ENCODE measurements around the gene LRRC8E. TPM values are rescaled to one million over a fixed set of nuclear protein-coding genes. Genes with fewer than 3 reads are reported as not detected.

The LRRC8E gene
- total RNA-seq, 4 donors from 2014 or later = 0.15 to 2.1 TPM; not detected in 2

DNA sequence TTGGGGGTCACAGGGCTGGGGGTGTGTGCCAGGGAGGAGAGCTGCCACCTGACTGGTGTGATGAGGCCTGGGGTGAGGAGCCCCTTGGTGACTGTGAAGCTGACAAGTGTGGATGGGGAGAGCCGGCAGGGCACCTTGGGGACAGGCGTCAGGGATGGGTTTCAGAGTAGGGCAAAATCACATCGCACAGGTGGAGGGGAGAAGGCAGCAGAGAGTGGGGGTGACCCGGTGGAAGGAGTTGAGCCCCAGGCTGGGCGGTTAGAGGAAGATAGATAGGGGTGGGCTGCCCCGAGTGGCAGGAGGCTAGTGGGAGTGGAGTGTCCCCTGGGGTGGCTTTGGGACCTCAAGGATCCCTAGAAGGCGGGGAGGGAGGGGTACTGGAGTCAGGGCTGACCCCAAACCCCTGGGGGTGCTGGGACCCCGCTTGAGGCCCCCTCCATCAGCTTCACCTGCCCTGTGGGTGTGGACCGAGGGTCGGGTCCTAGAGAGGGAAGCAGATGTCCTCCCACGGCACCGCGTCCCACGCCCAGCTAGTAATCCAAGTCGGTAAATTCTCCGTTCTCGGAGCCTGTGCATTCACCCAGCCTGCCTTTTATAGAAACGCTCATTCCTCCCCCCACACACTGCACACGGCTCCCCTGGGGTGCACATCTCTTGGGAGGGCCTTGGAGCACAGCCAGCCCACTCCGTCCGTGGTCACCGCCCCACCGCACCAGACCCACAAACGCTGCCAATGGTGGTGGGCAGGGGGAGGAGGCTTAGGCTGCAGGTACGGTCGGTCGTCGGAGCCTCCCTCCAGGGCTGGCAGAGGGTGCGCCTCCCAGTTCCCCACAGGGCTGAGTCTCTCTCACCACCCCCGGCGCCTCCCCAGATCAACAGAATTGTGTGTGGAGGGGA, 35.2 kb downstream of the LRRC8E start:
- Histone ChIP-seq H3K9me3 (no peaks in the 10 kb centered on the region), H3K27ac (peak overlapping the region; percentile 88 to 99), H3K4me3 (peak overlapping the region; percentile 9 to 53), H3K36me3 (no peaks in the 10 kb centered on the region), H3K27me3 (no peaks in the 10 kb centered on the region), H3K4me1 (peaks cover 27 to 42% of the 10 kb centered on the region in 2 donors)
- DNase-seq = peak; percentile 74 to 84
- TF ChIP-seq POLR2A (IDR thresholded peaks at IDR 0.05) (peak in 1 of 2 donors; percentile 22), CTCF (IDR thresholded peaks at IDR 0.05) (no peak)
- intact Hi-C loops (cut with DNase I; ENCODE audit: low total_unique reads) = no loop called here

GRCh38 chr19:7924241-7924640, 35.9 kb downstream of the LRRC8E start:
- no peaks in the 10 kb centered on the region for H3K27me3 ChIP-seq
- H3K27ac ChIP-seq = peak overlapping the region; percentile 88 to 99
- TF ChIP-seq CTCF (IDR thresholded peaks at IDR 0.05) (no peak), POLR2A (IDR thresholded peaks at IDR 0.05) (no peak)
- DNase-seq = no peak
- H3K4me3 ChIP-seq = peak overlapping the region; percentile 32 to 53
- no peaks in the 10 kb centered on the region for H3K9me3 ChIP-seq
- intact Hi-C loops (cut with DNase I; ENCODE audit: low total_unique reads) = no loop called here
- peaks cover 27 to 45% of the 10 kb centered on the region in 2 donors for H3K4me1 ChIP-seq
- no peaks in the 10 kb centered on the region for H3K36me3 ChIP-seq

GRCh38 chr19:7924651-7925170, 36.4 kb downstream of the LRRC8E start:
- intact Hi-C loops (cut with DNase I; ENCODE audit: low total_unique reads) = no loop called here
- TF ChIP-seq CTCF (IDR thresholded peaks at IDR 0.05) (no peak), POLR2A (IDR thresholded peaks at IDR 0.05) (no peak)
- DNase-seq = peak in 1 of 2 donors; percentile 48
- no peaks in the 10 kb centered on the region for H3K27me3 ChIP-seq
- peak overlapping the region; percentile 32 to 53 for H3K4me3 ChIP-seq
- no peaks in the 10 kb centered on the region for H3K9me3 ChIP-seq
- H3K4me1 ChIP-seq = peaks cover 27 to 50% of the 10 kb centered on the region in 2 donors
- H3K36me3 ChIP-seq = no peaks in the 10 kb centered on the region
- peak overlapping the region; percentile 88 to 99 for H3K27ac ChIP-seq

DNA sequence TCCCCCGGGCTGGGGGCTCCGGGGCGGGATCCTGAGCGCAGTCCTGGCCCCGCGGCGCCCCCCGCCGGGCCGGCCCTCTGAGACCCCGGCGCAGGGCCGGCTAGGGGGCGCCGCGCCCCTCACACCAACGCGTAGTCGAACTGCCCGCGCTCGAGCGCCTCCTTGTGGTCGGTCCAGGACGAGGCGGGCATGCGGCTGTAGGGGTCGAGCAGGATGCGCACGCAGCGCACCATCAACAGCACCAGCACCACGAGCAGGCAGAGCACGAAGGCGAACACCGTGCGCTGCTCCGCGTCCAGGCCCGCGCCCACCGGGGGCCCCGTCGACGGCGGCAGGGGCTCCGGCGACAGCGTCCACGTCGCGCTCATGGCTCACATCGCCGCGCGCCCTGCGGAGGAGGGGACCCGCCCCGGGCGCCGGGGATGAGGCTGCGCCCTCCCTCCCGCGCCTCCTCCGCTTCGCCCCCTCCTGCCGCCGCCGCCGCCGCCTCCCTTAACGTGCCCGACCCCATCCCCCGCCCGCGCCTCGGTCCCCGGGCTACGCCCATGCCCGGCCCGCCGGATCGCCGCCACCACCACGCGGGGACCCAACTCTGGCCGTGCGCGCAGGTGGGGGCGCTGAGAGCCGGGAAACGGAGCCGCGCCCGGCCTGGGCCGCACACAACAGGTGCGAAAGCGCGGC, 37.0 kb downstream of the LRRC8E start:
- TF ChIP-seq CTCF (IDR thresholded peaks at IDR 0.05) (peak; percentile 59 to 94 (median 84)), POLR2A (IDR thresholded peaks at IDR 0.05) (peak in 1 of 2 donors; percentile 42)
- Histone ChIP-seq H3K27me3 (no peaks in the 10 kb centered on the region), H3K36me3 (no peaks in the 10 kb centered on the region), H3K4me1 (peaks cover 27 to 56% of the 10 kb centered on the region in 2 donors), H3K27ac (peak overlapping the region; percentile 88 to 99), H3K9me3 (no peaks in the 10 kb centered on the region), H3K4me3 (peak overlapping the region; percentile 32 to 53)
- peak; percentile 81 to 82 for DNase-seq
- intact Hi-C loops (cut with DNase I; ENCODE audit: low total_unique reads) = no loop called here

Data from uterus (tissue), 4 donors.